GM21576 (cell line): ENCODE results near the gene RHOD.

ENCODE experiments used
- ATAC-seq: cut with Tn5 transposase; IDR thresholded peaks from one replicate; pipeline ENCODE4 v1.9.1; 2021; ENCODE audit warnings: mild to moderate bottlenecking, moderate library complexity; ENCODE audit not compliant: unreplicated experiment

Gene RHOD

GRCh38 chr11:67031791-67032561 is 24.7 kb upstream of the RHOD start:
- no peak for ATAC-seq

GRCh38 chr11:67032830-67033551 is 23.7 kb upstream of the RHOD start:
- ATAC-seq, result no peak

- ATAC-seq, result no peak
Measured at GRCh38 chr11:67033661-67034166, 22.9 kb upstream of the RHOD start.

- no peak for ATAC-seq
Measured at GRCh38 chr11:67034350-67034749, 22.3 kb upstream of the RHOD start.

GRCh38 chr11:67040147-67040546 is 16.5 kb upstream of the RHOD start:
- ATAC-seq, result no peak

GRCh38 chr11:67041602-67042001 is 15.0 kb upstream of the RHOD start:
- no peak for ATAC-seq

- no peak for ATAC-seq
Measured at GRCh38 chr11:67043572-67044349, 12.9 kb upstream of the RHOD start.

- no peak for ATAC-seq
Measured at GRCh38 chr11:67044496-67044895, 12.2 kb upstream of the RHOD start.

- no peak for ATAC-seq
Measured at GRCh38 chr11:67045314-67045713, 11.3 kb upstream of the RHOD start.

- no peak for ATAC-seq
Measured at GRCh38 chr11:67048515-67049130, 8.0 kb upstream of the RHOD start.

GRCh38 chr11:67050139-67050538 is 6.5 kb upstream of the RHOD start:
- ATAC-seq, result no peak

GRCh38 chr11:67051180-67051893 is 5.3 kb upstream of the RHOD start:
- no peak for ATAC-seq

GRCh38 chr11:67051945-67052488 is 4.6 kb upstream of the RHOD start:
- ATAC-seq, result no peak

- no peak for ATAC-seq
Measured at GRCh38 chr11:67052891-67053290, 3.8 kb upstream of the RHOD start.

GRCh38 chr11:67053896-67054329 is 2.7 kb upstream of the RHOD start:
- no peak for ATAC-seq

GRCh38 chr11:67054346-67054835 is 2.3 kb upstream of the RHOD start:
- ATAC-seq, result no peak

GRCh38 chr11:67054836-67055523 is 1.7 kb upstream of the RHOD start:
- no peak for ATAC-seq

- ATAC-seq, result no peak
Measured at GRCh38 chr11:67055812-67056211, 835 bp upstream of the RHOD start.

GRCh38 chr11:67057205-67057672 is 592 bp downstream of the RHOD start:
- ATAC-seq, result no peak
